Naive thymus-derived CD8-positive, alpha-beta T cell (primary cell): ENCODE data around the gene BCL6. TPM values are rescaled to one million over a fixed set of nuclear protein-coding genes. Genes with fewer than 3 reads are reported as not detected.
A peak's percentile ranks its signal among the peaks of the same experiment; 100 is the strongest.

Source experiments
- ATAC-seq, 2 donors: fragments of 150-1000 bp; cut with Tn5 transposase in 1 of 2; sonication (Bioruptor Pico), chemical (Tn5 transposase) in 1 of 2; 1 replicate in 1 of 2; 2 replicates in 1 of 2; pipeline ENCODE4 v1.10.0; 2021; ENCODE audit warnings: mild to moderate bottlenecking in 2 of 2, moderate library complexity in 2 of 2
- POLR2A ChIA-PET: fragments of 350-600 bp; sonication (Branson Sonifier 250); formaldehyde crosslinking; loops from one replicate; lab custom pipeline; 2021; ENCODE audit warnings: antibody characterized with exemption; lab: Charles Lee
- DNase-seq, 10 donors: peaks; one replicate each; pipeline versions ENCODE4 v3.0.0 to v3.0.0-alpha.2; 2020 to 2022
- H3K27ac Mint-ChIP-seq, 10 donors: one replicate each; pipeline ENCODE4 v1.8.0; 2020 to 2022; ENCODE audit warnings: mild to moderate bottlenecking in 10 of 10, mixed read lengths in 10 of 10, moderate library complexity in 4 of 10, inconsistent platforms in 1 of 10
- H3K27me3 Mint-ChIP-seq, 5 donors: one replicate each; pipeline ENCODE4 v1.8.0; 2021 to 2022; ENCODE audit warnings: mixed read lengths in 5 of 5
- H3K36me3 Mint-ChIP-seq, 3 donors: one replicate each; pipeline ENCODE4 v1.8.0; 2020 to 2022; ENCODE audit warnings: mixed read lengths in 3 of 3, mild to moderate bottlenecking in 2 of 3, inconsistent platforms in 1 of 3
- H3K4me1 Mint-ChIP-seq, 4 donors: one replicate each; pipeline ENCODE4 v1.8.0; 2021 to 2022; ENCODE audit warnings: mixed read lengths in 4 of 4
- H3K4me3 Mint-ChIP-seq, 10 donors: one replicate each; pipeline ENCODE4 v1.8.0; 2020 to 2022; ENCODE audit warnings: mild to moderate bottlenecking in 10 of 10, mixed read lengths in 10 of 10, moderate library complexity in 6 of 10, inconsistent platforms in 1 of 10
- H3K9me3 Mint-ChIP-seq, 9 donors: one replicate each; pipeline ENCODE4 v1.8.0; 2020 to 2022; ENCODE audit warnings: mixed read lengths in 9 of 9, mild to moderate bottlenecking in 3 of 9, inconsistent platforms in 1 of 9, moderate library complexity in 1 of 9
- polyA plus RNA-seq, 3 donors: library from polyadenylated mRNA; unstranded; fragments of 300-500 nt; fragmentation: Illumina TruSeq; gene quantifications; one replicate each; pipeline ENCODE4 v1.2.3, GENCODE V29; 2021
- total RNA-seq, 8 experiments: library from RNA in 2 of 8; stranded (reverse) in 2 of 8; gene quantifications; one replicate each; pipeline ENCODE4 v1.2.3 and lab custom pipeline; 2021 to 2026

BCL6 gene
- total and polyA plus RNA-seq, 5 experiments from 2014 or later: 1.1 to 23.0 (median 2.7) TPM

- no peak for DNase-seq
- Mint-ChIP-seq H3K36me3 (no peaks in the 10 kb centered on the region), H3K27me3 (no peaks in the 10 kb centered on the region), H3K4me3 (peak overlapping the region in 7 of 10 donors; percentile 1 to 63 (median 36)), H3K27ac (peak overlapping the region in 8 of 10 donors; percentile 3 to 70 (median 28)), H3K9me3 (no peaks in the 10 kb centered on the region), H3K4me1 (peaks cover 22 to 60% (median 56%) of the 10 kb centered on the region in 4 donors)
- POLR2A ChIA-PET: interaction anchor here (0.7 to 1.0 kb wide), 3 partner anchors 11 to 1203 kb away, joined by 3 to 4 read pairs (median 3); no protein-coding TSS in a partner anchor
- no peak for ATAC-seq
These were observed 5.3 kb upstream of the BCL6 start for GRCh38 chr3:187750513-187751123.

DNA sequence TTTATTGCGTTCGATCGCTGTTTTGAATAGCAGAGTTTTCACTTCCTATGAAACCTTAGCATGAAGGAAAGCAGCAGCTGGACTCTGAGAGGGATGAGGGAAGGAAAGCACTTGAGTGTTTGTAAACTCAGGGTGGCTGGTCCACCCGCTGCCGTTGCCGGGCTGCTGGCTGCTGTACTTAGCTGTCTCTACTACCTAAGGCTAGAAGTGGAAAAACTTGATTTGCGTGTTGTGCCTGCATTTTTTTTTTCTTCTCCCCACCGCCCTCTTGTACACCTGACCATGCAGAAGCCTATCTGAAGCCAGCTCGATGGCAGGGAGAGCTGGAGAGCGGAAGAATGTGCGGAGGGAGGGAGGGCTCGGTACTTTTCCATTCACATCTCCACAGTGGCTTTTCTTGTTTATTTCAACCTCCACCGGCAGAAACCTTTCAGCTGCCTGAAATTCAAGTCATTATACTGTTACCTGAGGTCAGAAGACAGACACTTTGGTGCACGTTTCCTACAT lies 4.8 kb upstream of the BCL6 start:
- H3K27ac Mint-ChIP-seq: peak overlapping the region in 5 of 10 donors; percentile 9 to 78 (median 35)
- POLR2A ChIA-PET: interaction anchor here (0.7 to 1.0 kb wide), 2 partner anchors 10 to 1204 kb away, joined by 3 to 4 read pairs; no protein-coding TSS in a partner anchor
- H3K4me1 Mint-ChIP-seq: peaks cover 23 to 61% (median 57%) of the 10 kb centered on the region in 4 donors
- DNase-seq (no peak), ATAC-seq (no peak)
- peak overlapping the region in 6 of 10 donors; percentile 29 to 63 (median 34) for H3K4me3 Mint-ChIP-seq
- H3K36me3 Mint-ChIP-seq: no peaks in the 10 kb centered on the region
- peaks cover 0 to 4% (median 0%) of the 10 kb centered on the region in 5 donors for H3K27me3 Mint-ChIP-seq
- no peaks in the 10 kb centered on the region for H3K9me3 Mint-ChIP-seq

- H3K4me3 Mint-ChIP-seq: peak overlapping the region in 9 of 10 donors; percentile 9 to 100 (median 58)
- H3K27ac Mint-ChIP-seq: peak overlapping the region; percentile 36 to 100 (median 86)
- peaks cover 25 to 76% (median 60%) of the 10 kb centered on the region in 4 donors for H3K4me1 Mint-ChIP-seq
- DNase-seq: peak; percentile 77 to 91 (median 86)
- H3K36me3 Mint-ChIP-seq: peaks cover 0 to 6% (median 0%) of the 10 kb centered on the region in 3 donors
- ATAC-seq: peak; percentile 50 to 51
- no peaks in the 10 kb centered on the region for H3K9me3 Mint-ChIP-seq
- POLR2A ChIA-PET: interaction anchor here (0.6 to 1.2 kb wide), 3 partner anchors 10 to 617 kb away, joined by 4 read pairs; no protein-coding TSS in a partner anchor
- peaks cover 0 to 4% (median 0%) of the 10 kb centered on the region in 5 donors for H3K27me3 Mint-ChIP-seq
These were observed 2.8 kb upstream of the BCL6 start for GRCh38 chr3:187748050-187748481.

- POLR2A ChIA-PET: interaction anchor here (0.5 to 1.2 kb wide), 5 partner anchors 9 to 1425 kb away, joined by 4 to 6 read pairs (median 4); no protein-coding TSS in a partner anchor
- Mint-ChIP-seq H3K27me3 (peaks cover 0 to 4% (median 0%) of the 10 kb centered on the region in 5 donors), H3K4me3 (peak overlapping the region in 4 of 10 donors; percentile 11 to 100 (median 52)), H3K27ac (peak overlapping the region; percentile 63 to 100 (median 90)), H3K4me1 (peaks cover 29 to 82% (median 64%) of the 10 kb centered on the region in 4 donors), H3K36me3 (peaks cover 0 to 6% (median 0%) of the 10 kb centered on the region in 3 donors), H3K9me3 (no peaks in the 10 kb centered on the region)
- ATAC-seq (no peak), DNase-seq (no peak)
These were observed 2.2 kb upstream of the BCL6 start for GRCh38 chr3:187747506-187747905.

GRCh38 chr3:187746442-187747281 lies 1.4 kb upstream of the BCL6 start:
- Mint-ChIP-seq H3K27ac (peak overlapping the region; percentile 98 to 100 (median 100)), H3K4me1 (peaks cover 33 to 90% (median 72%) of the 10 kb centered on the region in 4 donors), H3K9me3 (no peaks in the 10 kb centered on the region), H3K4me3 (peak overlapping the region; percentile 94 to 100 (median 96)), H3K27me3 (peaks cover 0 to 4% (median 0%) of the 10 kb centered on the region in 5 donors), H3K36me3 (peaks cover 0 to 6% (median 0%) of the 10 kb centered on the region in 3 donors)
- DNase-seq: peak in 1 of 10 donors; percentile 24
- no peak for ATAC-seq
- POLR2A ChIA-PET: interaction anchor here (0.6 to 1.2 kb wide), 4 partner anchors 8 to 406 kb away, joined by 4 to 8 read pairs (median 4); no protein-coding TSS in a partner anchor

DNA sequence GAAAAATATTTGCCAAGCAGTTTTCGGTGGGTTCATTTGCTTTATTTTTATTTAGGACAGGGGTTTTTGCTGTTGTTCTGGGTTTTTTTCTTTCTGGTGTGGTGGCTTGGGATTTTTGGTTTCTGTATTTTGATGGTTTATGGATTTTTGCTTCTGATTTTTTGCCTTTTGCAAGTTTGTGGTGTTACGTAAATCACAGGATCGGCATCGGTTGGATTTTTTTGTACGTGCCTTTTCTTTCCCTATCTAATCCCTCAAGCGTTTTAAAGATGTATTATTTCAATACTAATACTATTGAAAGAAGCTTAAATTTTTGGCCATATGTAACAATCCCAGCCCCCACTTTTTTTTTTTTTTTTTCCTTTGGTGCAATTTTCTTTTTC lies 782 bp upstream of the BCL6 start:
- peak overlapping the region; percentile 98 to 100 (median 100) for H3K27ac Mint-ChIP-seq
- H3K4me3 Mint-ChIP-seq: peak overlapping the region; percentile 94 to 100 (median 96)
- no peaks in the 10 kb centered on the region for H3K9me3 Mint-ChIP-seq
- ATAC-seq: no peak
- DNase-seq: no peak
- H3K36me3 Mint-ChIP-seq: peaks cover 0 to 6% (median 0%) of the 10 kb centered on the region in 3 donors
- H3K4me1 Mint-ChIP-seq: peaks cover 36 to 91% (median 71%) of the 10 kb centered on the region in 4 donors
- H3K27me3 Mint-ChIP-seq: peaks cover 0 to 4% (median 0%) of the 10 kb centered on the region in 5 donors
- POLR2A ChIA-PET: interaction anchor here (0.6 to 1.2 kb wide), 6 partner anchors 52 to 1209 kb away, joined by 3 to 8 read pairs (median 4); no protein-coding TSS in a partner anchor

DNA sequence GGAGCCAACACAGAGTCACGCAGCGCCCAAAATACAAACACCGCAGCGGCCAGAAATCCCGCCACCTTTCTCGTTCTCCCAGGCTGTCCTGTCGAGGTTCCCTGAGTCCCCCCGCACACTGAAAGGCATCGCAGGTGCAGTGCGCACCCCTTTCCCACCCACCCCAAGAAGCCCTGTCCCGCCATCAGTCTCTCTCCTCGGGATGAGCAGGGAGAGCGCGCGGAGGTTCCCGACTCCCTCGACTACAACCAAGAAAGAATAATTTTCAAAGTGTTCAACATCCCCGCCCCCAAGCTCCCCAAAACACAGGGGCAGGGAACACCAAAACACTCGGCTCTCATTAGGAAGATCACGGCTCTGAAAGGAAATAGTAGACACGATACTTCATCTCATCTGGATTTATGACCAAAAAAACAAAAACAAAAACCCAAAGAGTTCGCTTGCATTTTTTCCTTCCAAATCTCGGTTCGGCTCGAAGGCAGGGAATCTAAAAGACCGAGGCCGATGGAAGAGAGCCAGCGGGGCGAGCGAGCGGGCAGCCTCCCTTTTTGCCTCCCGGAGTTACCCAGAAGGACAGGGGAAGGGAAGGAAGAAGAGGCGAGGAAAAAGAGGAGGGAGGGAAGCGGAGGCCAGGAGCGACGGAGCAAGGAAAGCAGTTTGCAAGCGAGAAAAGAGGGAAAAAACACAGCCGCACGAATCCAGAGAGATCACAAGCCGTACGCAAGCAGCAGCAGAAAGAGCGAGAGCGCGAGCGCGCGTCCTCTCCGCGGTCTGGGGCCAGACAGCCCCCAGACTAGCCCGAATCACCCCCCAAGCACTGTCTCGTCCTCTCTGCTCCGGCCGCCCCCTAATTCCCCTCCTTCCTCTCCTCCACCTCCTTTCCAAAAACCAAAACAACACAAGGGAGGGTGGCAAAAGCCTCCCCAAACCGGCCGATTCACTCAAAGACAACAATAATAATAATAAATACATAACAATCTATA lies 808 bp downstream of the BCL6 start:
- no peaks in the 10 kb centered on the region for H3K9me3 Mint-ChIP-seq
- POLR2A ChIA-PET: interaction anchor here (0.7 to 1.5 kb wide), 6 partner anchors 14 to 1395 kb away, joined by 3 to 7 read pairs (median 4); partner anchors contain the start of gene LPP
- ATAC-seq (peak in 1 of 2 donors; percentile 14), DNase-seq (peak in 8 of 10 donors; percentile 36 to 58 (median 50))
- H3K27ac Mint-ChIP-seq: peak overlapping the region; percentile 98 to 100 (median 100)
- peaks cover 0 to 6% (median 0%) of the 10 kb centered on the region in 3 donors for H3K36me3 Mint-ChIP-seq
- peaks cover 35 to 92% (median 68%) of the 10 kb centered on the region in 4 donors for H3K4me1 Mint-ChIP-seq
- H3K27me3 Mint-ChIP-seq: peaks cover 0 to 4% (median 0%) of the 10 kb centered on the region in 5 donors
- H3K4me3 Mint-ChIP-seq: peak overlapping the region; percentile 94 to 100 (median 96)

- POLR2A ChIA-PET: interaction anchor here (0.8 to 1.7 kb wide), 5 partner anchors 410 to 1396 kb away, joined by 3 to 6 read pairs (median 3); partner anchors contain the start of gene LPP
- Mint-ChIP-seq H3K27ac (peak overlapping the region; percentile 98 to 100 (median 100)), H3K4me1 (peaks cover 39 to 92% (median 64%) of the 10 kb centered on the region in 4 donors), H3K4me3 (peak overlapping the region; percentile 94 to 100 (median 96)), H3K27me3 (peaks cover 0 to 4% (median 0%) of the 10 kb centered on the region in 5 donors), H3K36me3 (peaks cover 0 to 6% (median 0%) of the 10 kb centered on the region in 3 donors), H3K9me3 (no peaks in the 10 kb centered on the region)
- ATAC-seq (no peak), DNase-seq (peak in 8 of 10 donors; percentile 19 to 41 (median 34))
These were observed 1.8 kb downstream of the BCL6 start for GRCh38 chr3:187743195-187744141.

- H3K4me1 Mint-ChIP-seq: peaks cover 34 to 85% (median 56%) of the 10 kb centered on the region in 4 donors
- H3K27me3 Mint-ChIP-seq: peaks cover 0 to 4% (median 0%) of the 10 kb centered on the region in 5 donors
- peak overlapping the region; percentile 89 to 100 (median 99) for H3K27ac Mint-ChIP-seq
- POLR2A ChIA-PET: interaction anchor here (0.6 to 1.7 kb wide), 3 partner anchors 581 to 1299 kb away, joined by 3 to 6 read pairs (median 3); no protein-coding TSS in a partner anchor
- DNase-seq (peak in 4 of 10 donors; percentile 21 to 38 (median 35)), ATAC-seq (no peak)
- no peaks in the 10 kb centered on the region for H3K9me3 Mint-ChIP-seq
- H3K4me3 Mint-ChIP-seq: peak overlapping the region; percentile 94 to 100 (median 98)
- peaks cover 0 to 6% (median 0%) of the 10 kb centered on the region in 3 donors for H3K36me3 Mint-ChIP-seq
These were observed 2.7 kb downstream of the BCL6 start for GRCh38 chr3:187742351-187743171.
